NCI-H128 (cell line): ENCODE data around the gene TNNT1.

ENCODE experiments used
- DNase-seq: peaks from one replicate; lab custom pipeline; 2025; ENCODE audit not compliant: unreplicated experiment; lab: John Stamatoyannopoulos, UW

TNNT1 gene

DNA sequence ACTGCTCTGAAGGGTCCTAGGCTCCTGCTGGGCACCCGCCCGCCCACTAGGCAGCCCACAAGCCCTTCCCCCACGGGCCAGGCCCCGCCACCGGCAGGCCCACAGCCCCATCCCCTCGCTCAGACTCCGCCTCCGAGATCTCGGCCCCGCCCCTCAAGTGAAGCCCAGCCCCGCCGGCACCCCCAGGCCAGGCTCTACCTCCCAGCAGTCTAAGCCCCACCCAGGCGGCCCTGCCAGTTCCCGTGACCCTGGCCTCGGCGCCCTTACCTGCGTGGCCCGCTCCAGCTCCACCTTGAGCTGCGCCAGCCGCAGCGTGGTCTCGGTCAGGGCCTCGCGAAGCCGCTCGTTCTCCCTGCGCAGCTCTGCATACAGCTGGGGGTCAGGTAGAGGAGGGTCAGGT, 57.1 kb downstream of the TNNT1 start:
- DNase-seq = no peak

DNA sequence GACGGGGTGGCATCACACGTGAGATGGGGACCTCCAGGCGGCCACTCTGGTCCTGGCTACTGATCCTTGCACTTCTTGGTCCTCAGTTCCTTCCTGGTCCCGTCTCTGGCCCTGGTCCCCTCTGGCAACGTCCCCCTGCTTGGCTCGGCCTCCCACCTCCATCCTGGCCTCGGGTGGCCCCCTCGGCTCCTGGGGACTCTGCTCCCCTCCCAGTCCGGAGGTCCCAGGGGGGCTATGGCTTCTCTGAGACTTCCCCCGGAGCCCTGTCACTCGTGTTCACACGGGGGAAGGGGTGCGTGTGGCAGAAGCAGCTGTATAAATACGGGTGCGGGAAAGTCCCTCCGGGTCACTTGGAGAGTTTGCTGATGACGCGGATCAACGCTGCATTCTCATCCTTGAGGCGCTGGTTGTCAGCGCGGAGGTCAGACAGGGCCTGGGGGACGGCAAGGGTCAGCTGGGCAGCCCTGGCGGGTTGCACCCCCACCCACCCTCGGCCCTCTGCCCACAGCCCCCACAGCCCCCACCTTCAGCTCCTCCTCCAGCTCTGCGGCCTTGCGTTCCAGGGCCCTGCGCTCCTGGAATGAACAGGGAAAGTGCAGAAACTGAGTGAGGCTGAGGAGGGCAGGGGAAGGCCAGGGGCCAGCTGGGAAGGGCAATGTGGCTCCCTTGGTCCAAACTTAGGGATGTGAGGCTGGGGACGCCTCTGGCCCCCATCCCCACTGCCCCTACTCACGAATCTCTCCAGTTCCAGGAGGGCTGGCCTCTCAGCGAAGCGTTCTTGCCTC, 57.7 kb downstream of the TNNT1 start:
- DNase-seq = no peak

DNA sequence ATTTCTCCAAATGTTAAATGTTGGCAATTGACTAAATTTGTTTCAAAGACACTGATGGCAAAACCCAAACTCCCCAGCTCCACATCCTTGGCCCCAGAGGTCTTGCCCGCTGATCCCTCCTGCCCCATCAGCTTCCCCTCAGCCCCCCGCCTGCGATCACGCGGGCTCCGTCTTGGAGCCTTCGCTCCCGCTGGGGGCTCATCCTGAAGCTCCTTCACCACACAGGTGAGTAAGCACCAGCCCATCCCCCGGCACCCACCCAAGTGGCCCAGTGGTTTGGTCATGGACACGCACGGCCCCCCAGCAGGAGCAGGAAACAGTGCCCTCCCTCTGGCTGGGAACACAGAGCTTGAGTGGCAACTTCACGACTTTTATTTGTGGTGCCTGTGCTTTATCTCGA, 58.4 kb downstream of the TNNT1 start:
- no peak for DNase-seq

DNA sequence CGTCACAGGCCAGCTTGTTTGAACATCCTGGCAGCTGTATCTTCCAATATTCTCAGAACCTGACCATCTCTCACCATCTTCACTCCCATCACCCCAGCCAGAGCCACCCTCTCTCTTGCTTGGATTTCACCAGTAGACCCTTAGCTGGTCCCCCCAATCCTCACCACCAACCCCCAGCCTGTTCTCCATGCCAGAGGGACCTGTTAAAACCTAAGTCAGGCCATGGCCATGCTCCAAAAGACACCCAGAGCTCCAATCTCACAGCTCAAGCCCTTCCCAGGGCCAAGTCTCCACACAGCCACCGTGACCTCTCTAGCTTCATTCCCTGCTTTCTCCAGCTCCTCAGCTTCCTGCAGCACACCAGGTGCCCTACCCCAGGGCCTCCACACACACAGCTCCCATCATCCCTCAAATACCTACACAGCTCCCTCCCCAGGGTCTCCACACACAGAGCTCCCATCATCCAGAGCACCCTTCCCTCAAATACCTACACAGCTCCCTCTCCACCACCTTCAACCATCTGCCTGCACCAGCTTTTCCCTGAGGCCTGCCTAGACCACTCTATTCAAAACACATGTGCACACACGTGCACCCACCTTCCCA, 59.6 kb downstream of the TNNT1 start:
- no peak for DNase-seq

DNA sequence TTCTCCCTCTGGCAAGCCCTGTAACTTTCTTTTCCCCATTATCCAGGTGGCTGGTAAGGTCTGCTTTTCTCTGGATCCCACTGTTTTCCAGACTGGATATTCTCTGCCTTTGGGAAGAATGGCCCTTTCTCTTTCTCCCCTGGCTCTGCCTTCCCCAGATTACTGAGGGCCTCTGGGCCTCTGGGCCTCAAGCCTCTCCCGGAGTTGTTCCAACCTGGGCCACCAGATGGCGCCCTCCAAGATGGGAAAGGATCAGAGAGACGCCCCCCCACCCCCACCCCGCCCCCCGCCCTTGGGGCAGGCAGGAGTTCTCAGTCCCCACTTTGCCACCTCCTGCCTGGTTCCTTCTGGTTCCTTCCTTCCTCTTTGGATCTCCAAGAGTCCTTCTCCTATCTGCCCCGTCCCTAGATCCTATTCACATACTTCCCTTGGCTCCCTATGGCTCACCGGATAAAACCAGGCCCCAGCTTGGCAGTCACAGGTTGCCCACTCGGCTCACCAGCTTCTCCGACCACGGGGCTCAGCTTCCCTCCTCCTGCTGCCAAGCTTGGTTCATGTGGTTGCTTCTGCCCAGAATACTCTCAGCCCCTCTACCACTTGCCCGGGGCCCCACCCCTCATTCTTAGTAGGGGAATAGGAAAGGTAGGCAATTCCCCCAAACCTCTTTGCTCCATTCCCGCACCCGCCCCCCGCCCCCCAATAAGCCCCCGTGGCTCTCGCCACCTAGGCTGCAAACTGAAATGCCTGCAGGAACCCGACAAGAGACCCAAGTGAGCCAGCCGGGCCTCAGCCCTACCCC, 60.3 kb downstream of the TNNT1 start:
- peak; percentile 9 for DNase-seq

DNA sequence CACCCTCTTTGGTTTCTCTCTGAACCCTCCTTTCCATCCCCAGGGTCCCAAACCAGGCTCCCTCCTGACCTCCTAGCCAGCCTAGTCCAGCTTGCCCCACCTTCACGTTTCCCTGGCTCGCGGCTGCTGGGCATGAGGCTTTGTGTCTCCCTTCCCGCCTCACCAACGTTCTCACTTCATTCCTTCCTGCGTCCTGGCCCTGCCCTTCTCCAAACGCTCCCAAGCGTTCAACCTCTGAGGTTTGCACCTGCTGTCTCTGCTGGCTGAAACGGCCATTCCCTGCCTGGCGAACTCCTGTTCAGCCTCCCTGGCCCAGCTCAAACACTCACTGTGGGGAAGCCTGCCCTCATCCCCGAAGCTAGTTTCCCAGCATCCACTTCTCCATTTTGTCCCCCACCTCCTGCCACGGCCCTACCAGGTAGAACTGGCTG, 61.0 kb downstream of the TNNT1 start:
- no peak for DNase-seq

DNA sequence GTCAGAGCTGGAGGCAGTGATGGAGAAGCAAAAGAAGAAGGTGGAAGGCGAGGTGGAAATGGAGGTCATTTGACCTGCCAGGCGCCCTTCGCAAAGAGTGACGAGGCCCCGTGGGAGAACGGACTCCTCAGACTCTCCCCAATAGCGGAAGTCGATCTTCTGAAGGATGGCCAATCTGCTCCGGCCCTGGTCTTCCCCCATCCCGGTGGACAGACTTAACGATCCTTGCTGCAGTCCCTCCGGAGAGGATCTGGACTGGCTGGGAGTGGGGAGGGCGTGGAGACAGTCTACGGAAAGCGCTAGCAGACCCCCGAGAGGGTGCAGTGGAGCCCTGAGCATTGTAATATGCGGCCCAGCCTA, 61.5 kb downstream of the TNNT1 start:
- DNase-seq = no peak

DNA sequence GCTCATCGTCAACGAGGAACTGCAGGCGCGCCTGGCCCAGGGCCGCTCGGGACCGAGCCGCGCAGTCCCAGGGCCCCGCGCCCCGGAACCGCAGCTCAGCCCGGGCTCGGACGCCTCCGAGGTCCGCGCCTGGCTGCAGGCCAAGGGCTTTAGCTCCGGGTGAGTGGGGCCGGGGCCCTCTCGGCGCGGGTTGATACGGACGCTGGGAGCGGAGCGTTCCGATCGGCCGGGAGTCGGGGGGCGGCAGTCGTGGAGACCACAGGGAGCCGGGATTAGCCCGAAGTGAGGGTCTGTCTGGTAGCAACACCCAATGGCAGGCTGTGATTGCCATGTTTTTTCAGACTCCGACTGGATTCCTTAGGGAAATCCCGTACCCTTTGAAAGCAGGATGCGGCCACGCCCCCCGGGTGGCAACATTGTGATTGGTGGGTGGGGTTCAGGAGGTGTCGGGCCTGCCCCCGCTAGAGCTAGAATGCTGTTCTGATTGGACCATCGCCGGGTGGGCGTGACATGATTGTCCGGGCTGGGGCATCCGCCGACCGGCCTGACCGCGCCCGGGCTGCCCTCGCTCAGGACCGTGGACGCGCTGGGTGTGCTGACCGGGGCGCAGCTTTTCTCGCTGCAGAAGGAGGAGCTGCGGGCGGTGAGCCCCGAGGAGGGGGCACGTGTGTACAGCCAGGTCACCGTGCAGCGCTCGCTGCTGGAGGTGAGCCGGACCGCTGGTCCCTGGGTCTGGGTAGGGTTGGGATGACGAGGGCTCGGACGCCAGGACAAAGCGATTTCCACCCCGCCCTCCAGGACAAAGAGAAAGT, 62.1 kb downstream of the TNNT1 start:
- peak; percentile 72 for DNase-seq

DNA sequence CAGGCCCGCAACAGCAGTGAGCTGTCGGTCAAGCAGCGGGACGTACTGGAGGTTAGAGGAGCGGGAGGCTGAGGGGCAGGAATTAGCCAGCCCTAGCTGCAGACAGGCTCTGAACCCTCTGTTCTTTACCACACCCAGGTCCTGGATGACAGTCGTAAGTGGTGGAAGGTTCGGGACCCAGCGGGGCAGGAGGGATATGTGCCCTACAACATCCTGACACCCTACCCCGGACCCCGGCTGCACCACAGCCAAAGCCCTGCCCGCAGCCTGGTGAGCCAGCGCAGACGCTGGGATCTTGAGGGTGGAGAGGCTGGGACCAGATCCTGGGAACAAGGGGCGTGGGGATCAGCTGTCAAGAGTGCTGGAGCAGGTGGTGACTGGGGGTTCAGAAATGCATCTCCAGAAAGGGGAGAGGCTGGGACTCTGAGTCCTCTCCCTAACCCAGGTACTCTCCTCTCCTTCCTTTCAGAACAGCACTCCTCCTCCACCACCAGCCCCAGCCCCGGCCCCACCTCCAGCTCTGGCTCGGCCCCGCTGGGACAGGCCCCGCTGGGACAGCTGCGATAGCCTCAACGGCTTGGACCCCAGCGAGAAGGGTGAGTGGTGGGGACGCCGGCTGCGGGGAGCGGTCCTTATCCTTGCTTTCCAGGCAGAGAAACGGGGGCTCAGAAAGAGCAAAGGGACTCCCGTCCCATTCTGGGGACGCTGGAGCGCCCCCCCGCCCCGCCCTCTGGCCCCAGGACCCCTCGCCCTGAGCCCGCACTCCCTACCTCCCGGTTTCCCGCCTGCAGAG, 62.9 kb downstream of the TNNT1 start:
- DNase-seq = no peak

DNA sequence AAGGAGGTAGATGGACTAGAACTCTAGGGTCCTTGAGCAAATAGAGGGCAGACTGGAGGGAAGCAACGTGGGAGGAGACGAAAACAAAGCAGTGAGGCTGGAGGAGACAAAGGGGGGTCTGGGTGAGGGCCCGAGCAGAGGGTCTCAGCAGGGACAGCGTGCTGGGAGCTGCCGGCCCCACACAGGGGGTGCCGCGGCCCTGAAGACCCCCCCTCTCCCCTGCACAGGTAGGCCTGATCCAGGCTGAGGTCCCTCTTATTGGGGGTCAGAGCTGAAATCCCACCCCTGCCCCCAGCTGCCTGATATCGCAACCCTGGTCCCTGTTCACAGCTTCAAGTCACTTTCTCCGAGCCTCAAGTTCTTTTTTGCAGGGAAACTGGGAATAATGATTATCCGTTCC, 64.6 kb downstream of the TNNT1 start:
- no peak for DNase-seq

DNA sequence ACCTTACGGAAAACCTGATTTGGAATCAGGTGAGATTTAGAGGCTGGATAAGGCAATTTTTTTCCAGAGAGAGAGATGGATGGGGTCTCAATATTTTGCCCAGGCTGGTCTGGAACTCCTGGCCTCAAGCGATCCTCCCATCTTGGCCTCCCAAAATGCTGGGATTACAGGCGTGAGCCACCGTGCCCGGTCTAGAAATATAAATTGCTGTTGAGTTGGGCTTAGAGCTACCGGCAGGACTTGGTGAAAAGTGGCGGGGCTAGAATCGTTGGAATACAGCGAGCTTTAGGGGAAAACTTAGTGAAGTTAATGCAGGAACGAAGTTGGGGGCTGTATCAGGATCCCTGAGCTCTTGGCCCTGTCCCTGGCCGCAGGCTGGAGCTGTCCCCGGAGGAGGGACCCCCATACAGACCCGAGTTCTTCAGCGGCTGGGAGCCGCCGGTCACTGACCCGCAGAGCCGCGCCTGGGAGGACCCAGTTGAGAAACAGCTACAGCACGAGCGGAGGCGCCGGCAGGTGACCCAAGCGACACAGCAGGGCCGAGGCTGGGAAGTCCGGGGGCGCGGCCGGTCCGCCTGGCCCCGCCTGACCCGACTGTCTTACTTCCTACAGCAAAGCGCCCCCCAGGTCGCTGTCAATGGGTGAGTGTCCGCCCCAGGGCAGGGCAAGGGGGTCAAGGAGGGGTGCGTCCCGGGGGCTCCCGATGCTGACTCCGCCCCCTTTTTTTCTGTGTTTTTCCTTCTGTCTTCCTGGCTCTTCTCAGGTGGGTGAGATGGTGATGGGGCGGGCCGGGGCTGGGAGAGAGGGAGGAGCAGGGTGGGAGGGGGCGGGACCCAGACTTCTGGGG, 65.8 kb downstream of the TNNT1 start:
- no peak for DNase-seq
